HG02610 (cell line): ENCODE data around the gene RNLS.

Experiments used
- ATAC-seq: cut with Tn5 transposase; IDR thresholded peaks from one replicate; pipeline ENCODE4 v1.9.1; 2021; ENCODE audit warnings: mild to moderate bottlenecking, moderate library complexity; ENCODE audit not compliant: unreplicated experiment

The RNLS gene

DNA sequence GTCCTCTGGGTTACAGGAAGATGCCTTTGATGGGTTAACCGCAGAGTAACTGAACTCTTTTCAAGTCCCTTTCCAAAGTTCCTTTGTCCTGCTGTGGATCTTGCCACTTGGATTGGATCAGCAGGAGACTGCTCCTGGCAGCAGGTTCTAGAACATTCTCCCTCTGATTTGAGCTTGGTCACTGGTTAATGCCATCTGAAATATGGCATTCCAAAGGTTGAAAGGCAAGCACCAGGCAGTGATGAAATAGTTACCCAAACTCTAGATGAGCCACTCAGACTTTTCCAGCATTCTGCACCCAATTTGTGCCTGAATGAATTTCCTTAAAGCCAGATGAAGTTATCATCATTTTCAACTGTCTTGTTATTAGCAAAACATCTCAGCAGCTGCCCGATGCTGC is 343.9 kb downstream of the RNLS start:
- no peak for ATAC-seq

DNA sequence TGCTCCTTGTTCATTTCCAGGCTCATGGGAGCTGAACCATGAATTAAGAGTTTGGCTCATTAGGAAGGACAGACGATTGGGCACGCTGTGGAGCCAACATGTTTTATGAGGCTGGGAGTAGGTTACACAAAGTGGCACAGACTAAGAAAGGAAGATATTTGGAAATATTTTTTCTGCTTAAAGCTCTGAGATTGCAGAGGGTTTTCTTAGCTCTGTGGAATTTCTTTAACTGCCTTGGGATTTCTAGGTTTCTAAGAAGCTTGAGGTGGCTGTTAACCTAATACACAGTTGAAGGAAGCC is 344.6 kb downstream of the RNLS start:
- no peak for ATAC-seq

DNA sequence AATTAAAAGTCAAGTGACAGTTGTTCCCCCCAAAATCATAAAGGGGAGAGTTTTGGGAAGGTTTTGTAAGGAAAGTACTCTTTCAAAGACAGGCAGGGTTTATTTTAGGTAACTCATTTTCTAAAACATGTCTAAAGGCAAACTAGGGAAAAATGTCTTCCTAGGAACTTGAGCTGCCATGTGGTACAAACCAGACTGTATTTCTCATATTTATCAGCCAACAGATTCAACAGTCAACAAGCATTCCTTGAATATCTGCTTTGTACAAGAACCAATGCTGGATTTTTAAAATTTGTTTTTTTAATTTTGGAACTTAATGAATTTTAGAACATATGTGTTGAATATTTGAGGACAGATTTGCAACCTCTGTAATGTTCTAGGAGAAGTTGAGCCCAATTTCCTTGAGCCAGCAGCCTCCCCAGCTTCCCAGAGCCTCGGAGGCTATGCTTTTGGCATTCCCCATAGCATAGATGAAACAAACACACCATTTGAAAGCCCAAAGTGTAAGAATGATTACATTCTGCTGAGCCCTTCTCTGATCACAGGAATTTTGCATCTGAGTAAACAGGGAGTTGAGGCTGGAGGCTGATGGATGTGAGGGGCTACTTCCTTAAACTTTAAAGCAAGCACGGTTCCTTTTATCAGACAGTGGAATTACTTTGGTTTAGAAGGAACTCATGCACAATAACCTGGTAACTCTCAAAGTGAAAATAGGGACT is 345.1 kb downstream of the RNLS start:
- no peak for ATAC-seq

DNA sequence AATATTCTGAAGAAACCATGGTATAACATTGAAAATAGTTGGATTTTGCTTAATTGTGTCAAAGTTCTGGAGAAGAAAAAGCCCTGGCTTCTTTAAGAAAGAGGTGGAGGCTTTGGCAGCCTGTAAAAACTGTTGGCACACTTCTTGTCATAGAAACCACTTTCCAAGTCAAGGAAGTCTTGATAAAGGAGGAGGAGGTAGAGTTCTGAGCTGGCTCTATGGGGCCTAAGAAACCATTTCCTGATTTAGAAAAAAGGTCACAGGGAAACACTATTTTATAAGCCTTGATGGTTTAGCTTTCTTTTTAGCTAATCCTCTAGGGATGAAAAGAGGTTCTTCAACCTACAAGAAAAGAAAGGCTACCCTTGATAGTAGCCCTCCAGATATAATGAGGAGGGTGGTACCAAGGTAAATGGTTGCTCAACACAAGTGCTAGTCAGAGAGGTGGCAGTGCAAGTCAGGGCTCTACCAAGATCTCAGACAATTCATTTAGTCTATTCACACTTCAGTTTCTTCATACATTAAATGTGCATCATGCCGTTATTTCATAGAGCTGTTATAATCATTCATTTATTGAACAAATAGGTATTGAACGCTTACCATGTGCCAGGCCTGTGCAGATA is 346.9 kb downstream of the RNLS start:
- ATAC-seq, result no peak

DNA sequence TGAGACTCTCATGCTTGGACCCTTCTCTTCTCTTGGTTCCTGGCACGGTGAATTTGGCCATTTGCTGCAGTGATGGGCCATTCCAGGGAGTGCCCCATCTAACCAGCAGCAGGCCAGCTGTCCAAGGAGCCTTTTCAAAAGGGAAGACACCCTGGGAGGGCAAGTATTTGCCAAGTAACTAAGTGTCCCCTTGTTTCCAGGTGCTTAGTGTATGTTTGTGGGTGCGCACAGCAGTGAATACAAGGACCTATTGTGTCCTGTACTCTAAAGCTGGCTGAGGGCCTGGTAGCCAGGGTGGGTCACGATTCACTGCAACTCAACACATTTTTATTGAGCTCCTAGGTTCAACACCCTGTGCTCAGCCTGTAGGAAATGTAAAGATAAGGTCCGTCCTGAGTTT is 348.8 kb downstream of the RNLS start:
- ATAC-seq, result no peak

DNA sequence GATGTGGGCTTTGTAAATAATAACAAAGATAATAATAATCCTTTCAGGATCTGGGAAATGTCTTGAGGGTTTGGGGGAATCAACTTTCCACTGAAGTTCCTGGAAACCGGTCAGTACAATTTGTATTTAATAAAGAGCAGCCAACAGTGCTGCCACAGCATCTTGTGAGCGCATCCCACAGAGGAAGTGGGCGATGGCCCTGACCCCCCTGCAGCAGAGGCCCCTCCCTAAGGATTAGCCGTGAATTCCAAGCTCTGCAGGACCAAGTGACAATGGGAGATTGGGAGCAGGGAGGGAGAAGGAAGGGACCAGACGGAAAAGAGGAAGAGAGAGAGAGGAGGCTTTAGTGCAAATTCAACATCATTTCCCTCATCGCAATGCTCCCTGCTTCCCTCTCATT is 349.2 kb downstream of the RNLS start:
- ATAC-seq, result no peak

DNA sequence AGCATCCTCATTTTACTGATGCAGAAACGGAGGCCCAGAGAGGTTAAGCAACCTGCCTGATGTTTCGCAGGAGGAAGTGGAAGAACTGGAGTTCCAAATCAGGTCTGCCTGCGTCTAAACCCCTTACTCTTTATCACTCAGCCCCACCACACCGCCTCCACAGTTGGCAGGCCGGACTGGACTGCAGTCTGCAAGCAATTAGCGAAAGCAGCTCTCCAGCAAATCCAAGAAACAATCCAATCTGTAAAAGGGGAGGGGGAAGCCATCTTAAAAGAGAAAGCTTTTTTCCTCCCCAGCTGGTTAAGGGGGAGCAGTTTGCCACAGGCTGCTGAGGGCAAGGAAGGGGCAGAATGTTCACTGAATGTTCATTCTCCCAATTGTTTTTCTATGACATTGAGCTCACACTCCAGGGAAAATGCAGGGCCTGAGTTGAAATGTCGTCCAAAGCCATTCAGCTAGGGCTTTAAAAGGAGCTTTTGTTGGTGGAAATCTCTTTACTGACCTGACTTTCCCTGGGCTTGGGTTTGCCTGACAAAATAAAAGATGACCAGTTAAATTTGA is 350.1 kb downstream of the RNLS start:
- ATAC-seq, result no peak

DNA sequence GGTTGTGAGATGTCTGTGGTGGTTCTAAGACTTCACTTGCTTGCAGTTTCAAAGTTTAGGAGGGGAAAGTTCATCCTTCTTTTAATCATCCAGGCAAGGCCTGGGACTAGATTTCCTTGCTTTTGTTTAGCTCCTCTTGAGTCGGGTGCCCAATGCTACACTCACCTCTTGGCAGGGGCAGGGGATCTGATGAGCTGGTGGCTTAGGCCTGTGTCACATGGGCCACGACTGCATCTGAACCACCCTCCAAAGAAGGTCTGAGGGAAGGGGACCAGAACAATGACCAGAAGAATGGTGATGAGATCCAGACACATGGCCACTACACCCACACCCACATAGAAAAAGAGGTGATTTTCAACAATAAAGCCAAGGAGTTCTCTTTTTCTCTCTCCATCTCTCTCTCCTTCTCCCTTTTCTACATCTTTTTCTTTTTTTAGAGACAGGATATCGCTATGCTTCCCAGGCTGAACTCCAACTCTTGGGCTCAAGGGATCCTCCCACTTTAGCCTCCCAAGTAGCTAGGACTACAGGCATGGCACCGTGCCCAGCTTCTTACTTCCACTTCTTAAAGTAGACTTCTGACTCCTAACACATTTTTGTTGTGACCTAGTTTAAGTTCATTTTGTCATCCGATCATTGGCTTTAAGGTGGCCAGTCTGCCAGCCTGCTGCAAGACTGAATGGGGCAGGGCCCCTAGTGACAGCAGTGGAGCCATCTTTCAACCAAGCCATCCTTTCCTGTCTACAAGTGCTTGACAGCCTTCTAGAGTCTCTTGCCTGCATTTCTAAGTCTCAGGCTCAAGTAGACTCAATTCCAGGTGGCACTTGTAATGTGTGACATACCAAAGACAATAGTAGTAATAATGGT is 350.9 kb downstream of the RNLS start:
- ATAC-seq, result no peak

DNA sequence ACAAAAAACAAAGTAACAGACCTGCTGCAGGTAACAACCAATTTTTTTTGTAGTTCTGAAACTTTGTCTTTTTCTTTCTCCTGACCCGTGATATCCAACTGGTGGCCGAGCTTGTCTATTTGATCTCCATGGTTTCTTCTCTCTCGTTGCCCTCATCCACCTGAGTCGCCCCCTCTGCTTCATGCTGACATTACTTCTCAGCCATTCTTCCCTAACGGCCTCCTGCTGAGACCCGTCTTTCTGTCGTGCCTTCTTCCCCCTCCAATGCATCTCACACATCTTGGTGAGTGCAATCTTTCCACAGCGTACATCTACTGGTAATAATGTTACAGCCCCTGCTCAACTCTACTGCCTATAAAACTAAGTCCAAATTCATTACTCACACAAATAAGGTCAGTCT is 352.9 kb downstream of the RNLS start:
- ATAC-seq, result no peak

DNA sequence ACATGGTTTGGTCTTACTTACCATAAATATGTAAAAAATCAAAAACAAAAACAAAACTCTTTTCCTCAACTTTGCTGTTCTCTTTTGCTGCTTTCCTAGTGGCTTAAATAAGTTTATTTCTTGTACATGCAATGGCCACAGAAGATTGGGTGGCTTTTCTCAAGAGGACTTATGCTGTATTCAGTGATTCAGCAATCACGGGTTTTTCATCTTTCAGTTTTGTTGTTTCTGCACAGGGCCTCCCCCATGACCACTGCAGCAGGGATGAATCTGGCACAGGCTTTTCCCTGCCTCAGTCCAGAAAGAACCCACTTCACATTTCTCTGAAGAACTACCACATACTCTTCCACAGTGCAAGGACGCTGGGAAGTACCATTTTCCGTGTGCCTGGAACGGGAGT is 355.0 kb downstream of the RNLS start:
- no peak for ATAC-seq

DNA sequence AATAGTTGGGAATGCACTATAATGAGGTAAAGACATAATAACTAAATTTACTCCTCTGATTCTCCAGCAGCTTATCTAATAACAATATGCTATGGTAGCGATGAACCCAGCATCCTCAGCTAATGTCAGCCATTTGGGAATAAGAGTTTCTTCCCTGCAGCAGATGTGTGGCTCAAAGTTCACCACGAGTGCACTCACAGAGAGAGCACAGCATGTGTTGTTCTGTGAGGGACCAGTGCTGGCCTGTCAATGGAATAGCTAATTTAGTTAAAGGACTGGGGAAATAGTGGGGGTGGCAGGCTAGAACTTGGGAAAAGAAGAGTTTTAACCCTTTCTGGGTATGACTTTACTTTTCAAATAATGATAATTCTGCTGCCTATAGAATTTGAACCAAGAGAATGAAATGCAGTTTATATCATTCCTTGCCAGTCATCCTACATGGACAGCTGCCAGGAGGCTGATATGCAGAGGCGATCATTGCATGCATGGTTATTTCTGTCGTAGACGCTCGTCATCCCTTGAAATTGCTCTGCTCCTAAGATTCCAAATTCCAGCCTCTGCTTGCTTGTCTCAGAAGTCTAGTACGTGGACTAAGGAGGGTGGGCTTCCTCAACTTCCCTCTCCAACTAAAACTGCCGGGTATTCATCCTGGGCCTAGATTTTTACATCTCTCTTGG is 355.6 kb downstream of the RNLS start:
- no peak for ATAC-seq

DNA sequence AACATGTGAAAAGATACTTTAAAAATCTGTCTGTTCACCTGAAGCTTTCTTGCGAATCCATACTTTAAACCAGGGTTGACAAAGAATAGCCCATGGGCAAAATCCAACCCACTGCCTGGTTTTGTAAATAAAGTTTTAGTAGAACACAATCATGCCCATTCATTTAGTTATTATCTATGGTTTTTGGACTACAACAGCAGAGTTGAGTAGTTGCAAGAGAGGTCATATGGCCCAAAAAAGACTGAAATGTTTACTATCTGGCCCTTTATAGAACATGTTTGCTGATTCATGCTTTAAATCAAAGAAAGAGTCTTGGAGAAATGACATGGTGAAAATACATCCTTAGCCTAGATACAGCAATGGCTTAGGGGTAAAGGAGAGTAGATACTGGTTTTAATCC is 356.2 kb downstream of the RNLS start:
- ATAC-seq, result no peak

DNA sequence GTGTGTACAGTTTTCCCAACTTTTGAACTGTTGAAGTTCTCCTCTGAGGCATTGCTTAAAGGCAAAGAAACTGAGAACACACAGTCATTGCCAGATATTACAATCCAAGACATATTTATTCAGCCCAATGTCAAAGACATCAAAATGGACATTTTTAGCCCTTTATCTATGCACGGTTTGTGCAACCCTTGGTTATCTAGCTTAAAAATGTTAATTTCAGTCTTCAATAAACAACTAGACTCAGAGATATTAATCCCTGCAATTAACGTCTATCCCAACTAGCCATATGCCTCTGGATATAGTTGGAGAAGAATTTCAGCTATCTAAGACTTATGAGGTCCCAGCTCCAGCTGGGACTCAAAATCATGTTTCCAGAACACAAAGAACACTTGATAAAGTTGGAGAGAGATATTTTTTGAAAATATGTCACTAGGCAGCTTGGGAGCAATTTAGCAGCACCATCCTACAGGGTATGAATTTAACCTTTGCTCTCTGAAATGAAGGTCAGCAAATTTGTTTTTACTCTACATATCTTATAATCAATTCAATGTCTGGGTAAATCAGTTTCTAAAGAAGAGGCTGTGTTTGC is 357.0 kb downstream of the RNLS start:
- ATAC-seq, result no peak
